GM10266 (cell line): ENCODE data around the gene ACAA1.

Experiments used
- DNase-seq: peaks from one replicate; pipeline ENCODE4 v3.0.0; 2012; ENCODE audit errors: extremely low spot score
- TF ChIP-seq, protein P1 (sequence below): IDR thresholded peaks from 2 replicates; pipeline ENCODE4 v1.5.1; 2012; ENCODE audit warnings: mild to moderate bottlenecking, low read depth; ENCODE audit not compliant: control insufficient read depth, insufficient read depth; ENCODE audit errors: missing control alignments

The ACAA1 gene

DNA sequence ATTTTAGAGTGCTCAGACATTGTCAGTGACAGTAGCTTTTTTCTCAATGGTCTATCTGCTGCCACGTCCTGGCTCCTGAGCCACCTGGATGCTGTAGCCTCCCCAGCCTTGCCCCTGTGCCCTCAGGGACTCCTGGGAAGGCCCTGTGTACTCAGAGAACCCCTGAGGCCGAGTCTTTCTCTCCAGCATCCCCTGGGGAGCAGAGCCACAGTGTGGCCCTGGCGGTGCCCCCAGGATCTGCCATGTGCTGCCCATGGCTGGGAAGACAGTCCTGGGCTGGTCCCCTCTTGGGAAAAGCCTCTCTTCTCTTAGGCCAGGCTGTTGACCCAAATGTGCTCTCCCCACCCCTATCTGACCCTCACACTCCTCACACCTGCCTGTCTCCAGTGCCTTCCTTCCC is 6.6 kb upstream of the ACAA1 start:
- TF ChIP-seq, protein P1, sequence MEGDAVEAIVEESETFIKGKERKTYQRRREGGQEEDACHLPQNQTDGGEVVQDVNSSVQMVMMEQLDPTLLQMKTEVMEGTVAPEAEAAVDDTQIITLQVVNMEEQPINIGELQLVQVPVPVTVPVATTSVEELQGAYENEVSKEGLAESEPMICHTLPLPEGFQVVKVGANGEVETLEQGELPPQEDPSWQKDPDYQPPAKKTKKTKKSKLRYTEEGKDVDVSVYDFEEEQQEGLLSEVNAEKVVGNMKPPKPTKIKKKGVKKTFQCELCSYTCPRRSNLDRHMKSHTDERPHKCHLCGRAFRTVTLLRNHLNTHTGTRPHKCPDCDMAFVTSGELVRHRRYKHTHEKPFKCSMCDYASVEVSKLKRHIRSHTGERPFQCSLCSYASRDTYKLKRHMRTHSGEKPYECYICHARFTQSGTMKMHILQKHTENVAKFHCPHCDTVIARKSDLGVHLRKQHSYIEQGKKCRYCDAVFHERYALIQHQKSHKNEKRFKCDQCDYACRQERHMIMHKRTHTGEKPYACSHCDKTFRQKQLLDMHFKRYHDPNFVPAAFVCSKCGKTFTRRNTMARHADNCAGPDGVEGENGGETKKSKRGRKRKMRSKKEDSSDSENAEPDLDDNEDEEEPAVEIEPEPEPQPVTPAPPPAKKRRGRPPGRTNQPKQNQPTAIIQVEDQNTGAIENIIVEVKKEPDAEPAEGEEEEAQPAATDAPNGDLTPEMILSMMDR = no peak
- DNase-seq = no peak

DNA sequence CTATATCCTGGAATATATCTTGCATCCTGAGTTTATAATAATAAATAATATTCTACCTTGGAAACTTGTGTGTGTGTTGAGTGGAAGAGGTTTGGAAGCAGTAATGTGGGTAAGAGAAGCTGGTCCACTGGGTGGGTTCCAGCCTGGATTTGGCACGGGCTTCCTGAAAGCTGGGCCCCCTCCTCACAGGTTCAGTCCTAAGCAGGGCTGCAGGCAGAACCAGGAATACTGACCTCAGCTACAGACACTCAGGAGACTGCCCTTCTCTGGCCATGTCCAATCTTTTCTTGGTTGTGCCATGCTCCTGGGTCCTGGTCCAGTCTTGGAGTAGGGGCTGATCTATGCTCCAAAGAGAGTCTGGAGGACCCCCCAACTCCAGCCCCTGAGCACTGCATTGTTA is 6.0 kb upstream of the ACAA1 start:
- TF ChIP-seq, protein P1 = no peak
- DNase-seq = no peak

DNA sequence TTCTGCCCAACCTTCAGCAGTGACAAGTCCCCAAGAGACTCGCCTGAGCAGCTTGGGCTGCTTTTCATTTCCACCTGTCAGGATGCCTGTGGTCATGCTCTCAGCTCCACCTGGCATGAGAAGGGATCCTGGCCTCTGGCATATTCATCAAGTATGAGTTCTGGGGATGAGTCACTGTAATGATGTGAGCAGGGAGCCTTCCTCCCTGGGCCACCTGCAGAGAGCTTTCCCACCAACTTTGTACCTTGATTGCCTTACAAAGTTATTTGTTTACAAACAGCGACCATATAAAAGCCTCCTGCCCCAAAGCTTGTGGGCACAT is 5.0 kb upstream of the ACAA1 start:
- TF ChIP-seq, protein P1 = no peak
- no peak for DNase-seq

DNA sequence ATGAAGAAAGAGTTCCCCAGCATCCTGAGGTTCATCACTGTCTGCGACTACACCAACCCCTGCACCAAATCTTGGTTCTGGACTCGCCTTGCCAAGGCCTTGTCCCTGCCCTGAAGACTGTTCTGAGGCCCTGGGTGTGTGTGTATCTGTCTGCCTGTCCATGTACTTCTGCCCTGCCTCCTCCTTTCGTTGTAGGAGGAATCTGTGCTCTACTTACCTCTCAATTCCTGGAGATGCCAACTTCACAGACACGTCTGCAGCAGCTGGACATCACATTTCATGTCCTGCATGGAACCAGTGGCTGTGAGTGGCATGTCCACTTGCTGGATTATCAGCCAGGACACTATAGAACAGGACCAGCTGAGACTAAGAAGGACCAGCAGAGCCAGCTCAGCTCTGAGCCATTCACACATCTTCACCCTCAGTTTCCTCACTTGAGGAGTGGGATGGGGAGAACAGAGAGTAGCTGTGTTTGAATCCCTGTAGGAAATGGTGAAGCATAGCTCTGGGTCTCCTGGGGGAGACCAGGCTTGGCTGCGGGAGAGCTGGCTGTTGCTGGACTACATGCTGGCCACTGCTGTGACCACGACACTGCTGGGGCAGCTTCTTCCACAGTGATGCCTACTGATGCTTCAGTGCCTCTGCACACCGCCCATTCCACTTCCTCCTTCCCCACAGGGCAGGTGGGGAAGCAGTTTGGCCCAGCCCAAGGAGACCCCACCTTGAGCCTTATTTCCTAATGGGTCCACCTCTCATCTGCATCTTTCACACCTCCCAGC is 4.4 kb upstream of the ACAA1 start:
- TF ChIP-seq, protein P1 = no peak
- no peak for DNase-seq

DNA sequence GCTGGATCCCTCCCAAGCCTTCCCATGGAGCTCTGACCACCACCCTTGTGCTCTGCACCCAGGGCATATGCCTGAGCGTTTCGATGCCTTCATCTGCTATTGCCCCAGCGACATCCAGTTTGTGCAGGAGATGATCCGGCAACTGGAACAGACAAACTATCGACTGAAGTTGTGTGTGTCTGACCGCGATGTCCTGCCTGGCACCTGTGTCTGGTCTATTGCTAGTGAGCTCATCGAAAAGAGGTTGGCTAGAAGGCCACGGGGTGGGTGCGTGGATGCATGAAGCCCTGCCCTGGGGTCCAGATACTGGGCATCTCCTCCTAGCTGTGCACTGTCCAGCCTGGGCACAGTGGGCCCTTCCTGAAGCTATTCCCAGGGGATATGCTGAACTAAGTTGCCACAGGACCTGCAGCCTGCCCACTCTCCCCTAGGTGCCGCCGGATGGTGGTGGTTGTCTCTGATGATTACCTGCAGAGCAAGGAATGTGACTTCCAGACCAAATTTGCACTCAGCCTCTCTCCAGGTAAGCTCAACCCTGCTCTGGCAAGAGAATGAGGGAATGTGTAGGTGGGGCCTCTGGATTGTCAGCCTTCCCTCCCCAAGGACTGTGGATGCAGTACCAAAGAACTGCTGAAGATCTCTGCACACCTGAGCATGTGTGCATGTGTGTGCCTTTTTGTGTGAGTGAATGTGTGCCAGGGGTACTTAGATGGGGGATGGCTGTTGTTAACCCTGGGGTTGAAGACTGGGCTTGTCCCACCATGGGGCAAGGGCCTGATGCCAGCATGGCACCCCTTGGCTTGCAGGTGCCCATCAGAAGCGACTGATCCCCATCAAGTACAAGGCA is 3.6 kb upstream of the ACAA1 start:
- DNase-seq = no peak
- TF ChIP-seq, protein P1 = no peak

DNA sequence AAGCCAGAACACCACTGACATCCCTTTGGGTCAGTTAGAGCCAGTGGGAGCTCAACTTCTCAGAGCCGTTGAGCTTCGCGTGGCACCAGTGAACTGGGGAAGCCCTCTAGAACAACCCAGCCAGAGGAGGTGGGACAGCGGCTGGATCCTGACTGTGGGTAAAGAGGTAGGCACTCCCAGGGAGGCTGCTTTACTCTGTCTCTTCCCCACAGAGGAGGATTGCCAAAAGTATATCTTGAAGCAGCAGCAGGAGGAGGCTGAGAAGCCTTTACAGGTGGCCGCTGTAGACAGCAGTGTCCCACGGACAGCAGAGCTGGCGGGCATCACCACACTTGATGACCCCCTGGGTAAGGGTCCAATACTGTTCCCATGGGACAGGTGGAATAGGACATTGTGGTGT is 2.7 kb upstream of the ACAA1 start:
- TF ChIP-seq, protein P1 = no peak

DNA sequence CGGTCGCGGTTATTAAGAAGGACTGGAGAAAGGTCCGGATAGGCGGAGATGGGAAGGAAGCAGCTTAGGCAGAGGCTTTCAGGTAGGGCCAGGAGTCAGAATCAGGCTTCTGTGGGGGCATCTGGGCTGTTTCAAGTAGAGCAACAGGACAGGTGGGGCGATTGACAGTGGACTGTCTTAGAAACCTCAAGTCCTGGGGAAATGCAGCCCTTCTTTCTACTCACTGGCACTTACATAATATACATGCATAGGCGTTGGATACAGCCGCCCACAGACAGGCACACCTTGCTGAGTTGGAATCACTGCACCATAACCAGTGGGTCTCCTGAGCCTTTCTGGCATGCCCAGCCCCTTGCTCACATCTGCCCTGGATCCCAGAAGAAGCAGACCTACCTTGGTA is 2.3 kb upstream of the ACAA1 start:
- no peak for DNase-seq
- TF ChIP-seq, protein P1 = no peak

More for the DNA sequence above, 2.7 kb upstream of the ACAA1 start:
- DNase-seq = no peak
